Raji (cell line): Measurements from ENCODE around the gene EFNB1.

Source experiments
- POLR2A ChIP-seq: IDR thresholded peaks from 2 replicates; pipeline ENCODE4 v1.6.1; 2011; ENCODE audit warnings: low read depth, low read length, control low read depth; ENCODE audit not compliant: insufficient read depth

The EFNB1 gene

GRCh38 chrX:68824565-68825125, 4.2 kb upstream of the EFNB1 start:
- no peak for TF ChIP-seq POLR2A

GRCh38 chrX:68826113-68826980, 2.5 kb upstream of the EFNB1 start:
- TF ChIP-seq POLR2A: no peak

- TF ChIP-seq POLR2A: no peak
These were observed 1.6 kb upstream of the EFNB1 start for GRCh38 chrX:68827256-68827655.

- no peak for TF ChIP-seq POLR2A
These were observed 785 bp upstream of the EFNB1 start for GRCh38 chrX:68827848-68828624.

GRCh38 chrX:68829582-68830418, 979 bp downstream of the EFNB1 start:
- no peak for TF ChIP-seq POLR2A

GRCh38 chrX:68830419-68831404, 1.9 kb downstream of the EFNB1 start:
- TF ChIP-seq POLR2A: no peak

GRCh38 chrX:68831405-68832100, 2.7 kb downstream of the EFNB1 start:
- TF ChIP-seq POLR2A: no peak

GRCh38 chrX:68832101-68832416, 3.2 kb downstream of the EFNB1 start:
- no peak for TF ChIP-seq POLR2A

- no peak for TF ChIP-seq POLR2A
These were observed 4.0 kb downstream of the EFNB1 start for GRCh38 chrX:68832516-68833447.

GRCh38 chrX:68833448-68833805, 4.6 kb downstream of the EFNB1 start:
- no peak for TF ChIP-seq POLR2A

GRCh38 chrX:68833855-68834331, 5.1 kb downstream of the EFNB1 start:
- no peak for TF ChIP-seq POLR2A

- no peak for TF ChIP-seq POLR2A
These were observed 5.7 kb downstream of the EFNB1 start for GRCh38 chrX:68834371-68835103.
